ENCODE results near the gene LRP8.
A peak's percentile ranks its signal among the peaks of the same experiment; 100 is the strongest.

LRP8 gene

DNA sequence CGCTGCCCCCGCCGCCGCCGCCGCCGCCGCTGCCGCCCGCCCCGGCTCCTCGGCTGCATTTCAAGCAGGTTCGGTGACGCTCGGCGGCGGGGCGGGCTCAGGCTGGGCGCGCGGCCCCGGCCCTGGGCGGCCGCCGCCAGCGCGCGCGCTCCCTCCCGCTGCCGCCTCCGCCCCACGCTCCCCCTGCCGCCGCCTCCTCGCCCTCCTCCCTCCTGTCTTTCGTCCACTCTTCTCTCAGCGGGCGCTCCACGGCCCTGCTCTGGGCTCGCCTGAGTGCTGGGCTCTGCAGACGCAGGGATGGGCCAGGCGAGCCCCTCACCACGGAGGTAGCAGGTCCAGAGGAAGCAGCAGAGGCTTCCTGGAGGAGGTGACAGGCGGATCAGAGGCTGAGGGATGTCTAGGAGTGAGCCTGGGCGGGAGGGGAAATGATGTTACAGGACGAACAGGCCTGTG lies at the start of gene LRP8:
Gene LRP8, minus strand, starts transcription at position 62 of the 453 bp plus-strand sequence. CDS start 158 bp downstream, outside the sequence.
- DNase-seq = peak; percentile 64

DNA sequence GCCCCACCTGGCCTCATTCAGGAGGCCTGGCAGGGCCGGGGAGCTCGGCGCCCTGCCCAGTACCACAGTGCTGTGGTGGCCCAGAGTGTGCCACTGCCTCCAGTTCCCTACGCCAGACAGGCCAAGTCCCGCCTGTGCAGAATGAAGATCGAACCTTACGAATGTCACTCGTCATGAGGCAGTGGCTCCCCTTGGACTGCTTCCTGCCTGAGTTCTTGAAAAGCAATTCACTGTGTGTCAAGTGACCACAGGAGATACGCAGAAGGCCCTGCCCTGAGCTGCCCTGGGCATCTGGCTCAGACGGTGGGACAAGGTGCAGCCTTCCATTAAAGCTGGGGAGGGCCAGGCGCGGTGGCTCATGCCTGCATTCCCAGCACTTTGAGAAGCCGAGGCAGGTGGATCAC lies 49.6 kb upstream of the LRP8 start:
- no peak for DNase-seq

- DNase-seq = no peak
Observed at GRCh38 chr1:53376742-53377437, 49.0 kb upstream of the LRP8 start.

DNA sequence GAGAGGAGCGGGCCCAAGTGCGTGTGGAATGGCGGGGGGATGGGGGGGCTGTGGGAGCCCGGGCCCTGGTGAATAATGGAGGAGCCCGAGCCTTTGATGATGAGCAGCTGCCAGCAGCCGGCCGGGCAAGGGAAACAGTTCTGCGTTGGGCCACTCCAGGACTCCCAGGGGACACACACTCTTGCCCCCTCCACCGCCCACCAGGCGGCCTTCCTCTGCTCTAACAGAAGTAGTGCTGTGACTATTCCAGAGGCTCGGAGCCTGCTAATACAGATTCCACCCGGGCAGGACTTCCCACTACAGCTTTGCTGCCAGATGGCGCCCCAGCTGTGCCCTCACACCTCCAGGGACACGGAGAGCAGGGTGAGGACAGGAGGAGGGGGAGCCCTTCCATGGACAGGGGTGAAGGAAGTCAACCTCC lies 48.2 kb upstream of the LRP8 start:
- no peak for DNase-seq

GRCh38 chr1:53375440-53375839 lies 47.6 kb upstream of the LRP8 start:
- no peak for DNase-seq

GRCh38 chr1:53373246-53373645 lies 45.4 kb upstream of the LRP8 start:
- no peak for DNase-seq

DNA sequence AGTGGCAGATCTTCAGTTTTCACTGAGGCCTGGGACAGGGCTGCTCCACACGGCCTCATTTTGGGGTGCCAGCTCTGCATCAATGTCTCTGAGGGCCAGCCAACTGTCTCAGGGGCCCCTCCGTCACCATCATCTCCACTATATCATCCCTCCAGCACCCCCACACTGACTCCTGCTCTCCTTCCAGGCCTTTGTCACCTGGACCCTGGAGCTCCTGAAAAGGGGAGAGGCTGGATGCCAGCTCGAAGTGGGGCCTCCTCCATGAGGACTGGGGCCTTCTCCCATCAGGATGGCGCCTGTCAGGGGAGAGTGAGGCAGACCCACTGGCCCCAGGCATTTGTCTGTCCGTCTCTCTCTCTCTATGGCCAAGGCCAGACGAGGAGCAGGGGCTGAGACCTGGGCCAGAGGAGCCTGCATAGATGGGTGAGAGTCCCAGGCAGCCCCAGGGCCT lies 44.7 kb upstream of the LRP8 start:
- no peak for DNase-seq

GRCh38 chr1:53371851-53372250 lies 44.0 kb upstream of the LRP8 start:
- DNase-seq = no peak

GRCh38 chr1:53371121-53371666 lies 43.3 kb upstream of the LRP8 start:
- no peak for DNase-seq

GRCh38 chr1:53370369-53370961 lies 42.6 kb upstream of the LRP8 start:
- no peak for DNase-seq

- no peak for DNase-seq
Observed at GRCh38 chr1:53369761-53370160, 41.9 kb upstream of the LRP8 start.

GRCh38 chr1:53369034-53369750 lies 41.3 kb upstream of the LRP8 start:
- no peak for DNase-seq

DNA sequence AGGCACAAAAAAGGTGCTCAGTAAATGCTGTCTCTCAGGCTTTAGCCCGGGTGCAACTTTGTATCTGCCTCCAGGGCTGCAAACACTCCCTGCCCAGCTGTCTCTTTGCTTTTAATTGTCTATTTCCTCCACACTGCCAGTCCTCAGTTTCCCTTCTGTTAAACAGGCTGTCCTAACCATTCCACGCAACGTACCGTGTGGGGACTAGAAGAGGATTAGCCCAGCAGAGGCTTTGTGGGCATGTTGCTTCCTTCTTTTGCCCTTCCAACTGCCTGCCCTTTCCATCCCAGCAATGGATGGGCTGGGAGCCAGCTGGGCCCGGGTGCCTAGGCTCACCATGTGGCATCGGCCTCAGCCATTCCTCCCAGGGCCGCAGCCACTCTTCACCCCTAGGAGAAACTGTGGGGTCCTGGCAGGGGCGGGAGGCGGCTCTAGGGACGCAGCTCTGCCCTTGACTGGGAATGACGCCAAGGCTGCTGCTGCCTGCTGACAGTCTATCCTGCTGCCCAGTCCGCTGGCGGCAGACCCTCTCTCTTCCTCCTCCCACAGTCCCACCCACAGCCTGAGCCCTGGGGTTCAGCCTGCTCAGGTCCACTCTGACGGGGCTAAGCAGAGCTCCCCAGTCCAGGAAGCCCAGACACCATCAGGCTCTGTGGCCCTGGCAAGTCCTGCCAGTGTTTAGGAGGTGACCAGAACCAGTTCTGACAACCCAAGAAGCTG lies 40.6 kb upstream of the LRP8 start:
- DNase-seq = no peak

DNA sequence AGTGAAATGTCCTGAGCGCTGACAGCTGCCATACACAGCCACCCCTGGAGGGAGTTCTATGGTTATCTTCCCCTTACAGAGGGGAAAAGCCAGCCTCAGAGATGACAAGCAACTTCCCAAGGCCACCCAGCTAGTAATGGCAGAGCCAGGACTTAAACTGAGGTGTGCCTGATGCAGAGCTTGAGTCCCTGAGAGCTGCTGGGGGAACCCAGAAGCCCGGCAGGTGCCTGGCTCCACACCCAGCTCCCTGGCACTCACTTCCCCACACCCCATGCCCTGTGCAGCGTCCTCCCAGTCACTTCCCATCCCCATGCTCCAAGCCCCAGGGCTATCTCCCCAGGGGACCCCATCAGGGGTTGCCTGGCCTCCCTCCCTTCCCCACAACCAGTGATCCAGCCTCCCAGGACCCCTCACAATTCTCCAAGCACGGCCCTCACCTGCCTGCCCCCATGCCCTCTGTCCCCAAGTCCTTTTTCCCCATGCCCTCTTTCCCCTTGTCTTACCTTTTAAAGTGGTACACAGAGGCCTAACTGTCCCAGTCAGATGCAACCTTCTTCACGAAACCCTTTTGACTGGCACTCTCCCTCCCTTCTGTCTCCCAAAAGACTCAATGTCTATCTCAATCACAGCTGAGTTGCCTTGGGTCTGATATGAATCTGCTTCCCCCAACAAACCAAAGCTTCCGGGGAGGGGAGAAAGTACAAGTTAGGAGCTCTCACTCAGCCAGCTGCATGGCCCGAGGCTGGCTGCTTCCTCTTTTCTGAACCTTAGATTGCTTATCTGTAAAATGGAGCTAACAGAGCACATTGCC lies 39.8 kb upstream of the LRP8 start:
- no peak for DNase-seq

GRCh38 chr1:53366901-53367502 lies 39.1 kb upstream of the LRP8 start:
- no peak for DNase-seq

GRCh38 chr1:53365437-53366063 lies 37.7 kb upstream of the LRP8 start:
- DNase-seq = no peak

DNA sequence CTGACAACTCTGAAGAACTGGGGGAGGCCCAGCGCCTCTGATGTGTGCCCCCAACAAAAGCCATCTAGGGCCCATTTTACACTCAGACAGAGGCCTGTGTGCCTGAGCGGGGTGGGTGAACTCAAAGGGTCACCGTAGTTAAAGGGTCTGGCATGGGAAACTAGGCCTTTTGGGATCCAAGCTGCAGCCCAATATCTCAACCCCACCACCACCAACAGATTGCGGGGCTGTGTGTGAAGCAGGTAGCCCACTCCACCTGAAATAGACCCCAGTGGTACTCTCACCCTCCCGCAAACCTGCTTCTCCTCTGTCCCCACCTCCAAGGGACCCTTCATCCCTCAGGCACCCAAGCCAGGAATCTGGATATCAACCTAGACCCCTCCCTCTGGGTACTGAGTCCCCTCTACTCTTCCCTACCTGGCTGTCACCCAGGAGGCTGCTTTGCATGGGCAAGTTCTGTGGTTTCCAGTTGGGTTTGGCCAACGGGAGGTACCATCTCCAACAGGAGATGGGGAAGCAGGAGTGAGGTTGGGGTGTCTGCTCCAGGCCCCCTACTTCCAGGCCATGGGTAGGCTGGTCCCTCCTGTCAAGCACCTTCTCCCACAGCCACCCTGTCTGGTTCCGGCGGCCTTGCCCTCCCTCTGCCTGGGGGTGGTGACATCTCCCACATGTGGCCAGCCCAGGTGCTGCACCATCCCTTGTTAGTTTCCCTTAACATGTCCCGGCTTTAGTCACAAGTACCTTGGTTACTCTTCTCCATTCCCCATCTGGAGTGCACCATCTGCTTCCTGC lies 35.2 kb upstream of the LRP8 start:
- no peak for DNase-seq

DNA sequence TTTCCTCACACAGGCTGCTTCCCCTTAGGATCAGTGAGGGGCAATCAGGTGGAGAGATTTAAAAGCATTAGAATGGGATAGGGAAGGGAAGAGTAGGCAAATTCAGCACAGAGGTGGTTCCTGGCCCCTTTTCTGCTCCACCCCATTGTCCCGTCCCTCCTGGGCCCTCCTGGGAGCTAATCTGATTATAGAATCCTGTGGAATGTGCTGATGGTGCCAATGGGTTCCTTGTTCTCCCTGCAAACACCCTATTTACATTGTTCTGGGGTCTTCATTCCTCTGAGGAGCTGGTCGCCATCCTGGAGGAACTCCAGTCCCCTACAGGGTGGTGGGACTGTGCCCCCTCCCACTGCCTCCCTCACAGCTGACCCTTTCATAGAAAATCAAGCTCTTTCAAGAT lies 34.4 kb upstream of the LRP8 start:
- DNase-seq = no peak

DNA sequence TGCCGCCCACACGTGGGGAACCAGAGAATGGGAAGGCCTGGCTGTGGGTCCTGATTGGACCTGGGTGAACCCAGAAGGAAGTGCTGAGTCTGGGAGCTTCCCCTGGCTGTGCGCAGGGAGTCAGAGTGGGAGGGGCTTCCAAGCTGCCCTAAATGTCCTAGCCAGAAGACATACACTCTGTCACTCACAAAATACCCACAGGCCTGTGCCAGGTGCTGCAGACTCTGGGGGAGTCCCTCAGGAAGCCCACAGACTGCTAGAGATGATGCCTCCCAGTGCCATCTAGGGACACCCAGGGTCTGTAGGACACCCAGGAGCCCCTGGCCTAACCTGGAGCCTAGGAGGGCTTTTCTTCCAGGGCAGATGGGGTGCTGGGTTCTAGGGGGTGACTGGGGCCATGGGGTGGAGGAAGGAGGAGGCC lies 33.7 kb upstream of the LRP8 start:
- no peak for DNase-seq

GRCh38 chr1:53359934-53360276 lies 32.0 kb upstream of the LRP8 start:
- no peak for DNase-seq

Measured in NCI-H1105 (cell line).